ENCODE results near the gene GMPR. TPM values are rescaled to one million over a fixed set of nuclear protein-coding genes. Genes with fewer than 3 reads are reported as not detected.

GMPR gene
- total RNA-seq, 1 experiment from 2014 or later, result 2.0 TPM

DNA sequence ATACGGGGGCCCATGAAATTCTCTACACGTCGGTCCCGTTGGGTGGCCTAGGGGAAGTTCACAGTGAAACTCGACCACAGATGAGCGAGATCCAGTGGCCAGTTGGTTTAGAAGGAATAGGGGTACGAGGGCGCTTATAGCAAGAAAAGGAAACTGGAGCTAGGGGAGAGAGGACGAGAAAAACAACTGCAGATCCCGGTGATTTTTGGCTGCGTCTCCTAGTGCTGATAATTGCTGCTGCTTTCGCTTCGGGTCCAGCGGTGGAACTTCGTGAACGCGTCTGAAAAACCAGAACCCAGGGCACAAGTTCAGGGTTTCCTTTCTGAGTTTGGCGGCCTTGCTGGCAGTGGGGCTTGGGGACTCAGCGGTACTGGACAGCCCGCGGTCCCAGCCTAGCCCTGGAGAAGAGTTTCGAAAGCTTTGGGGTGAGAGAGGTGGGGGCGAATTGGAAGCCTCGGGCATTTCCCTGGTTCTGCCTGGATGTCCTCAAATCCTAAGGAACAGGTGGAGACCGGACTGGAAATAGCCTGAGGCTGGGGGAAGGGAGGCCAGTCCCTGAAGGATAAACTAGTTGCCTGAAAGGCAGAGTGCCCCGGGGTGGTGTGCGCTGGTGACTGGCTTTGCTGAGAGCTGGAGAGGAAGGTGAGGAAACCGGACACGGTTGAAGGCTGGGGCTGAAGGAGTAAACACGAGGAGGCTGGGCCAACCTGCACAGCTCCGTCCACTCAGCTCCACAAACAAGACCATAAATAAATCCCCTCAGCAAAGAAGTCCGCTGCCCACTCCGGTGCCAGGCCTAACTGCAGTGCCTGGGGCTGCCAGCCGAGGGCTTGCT lies 793 bp downstream of the GMPR start:
- BruUV-seq (replicated peaks), result no TSS peak
- intact Hi-C loops (cut with micrococcal nuclease; ENCODE audit: unreplicated experiment), result loop anchor here (2.0 to 10.0 kb wide), 3 partner anchors 38 to 856 kb away; no protein-coding TSS in a partner anchor
- TF ChIP-seq, protein P1, sequence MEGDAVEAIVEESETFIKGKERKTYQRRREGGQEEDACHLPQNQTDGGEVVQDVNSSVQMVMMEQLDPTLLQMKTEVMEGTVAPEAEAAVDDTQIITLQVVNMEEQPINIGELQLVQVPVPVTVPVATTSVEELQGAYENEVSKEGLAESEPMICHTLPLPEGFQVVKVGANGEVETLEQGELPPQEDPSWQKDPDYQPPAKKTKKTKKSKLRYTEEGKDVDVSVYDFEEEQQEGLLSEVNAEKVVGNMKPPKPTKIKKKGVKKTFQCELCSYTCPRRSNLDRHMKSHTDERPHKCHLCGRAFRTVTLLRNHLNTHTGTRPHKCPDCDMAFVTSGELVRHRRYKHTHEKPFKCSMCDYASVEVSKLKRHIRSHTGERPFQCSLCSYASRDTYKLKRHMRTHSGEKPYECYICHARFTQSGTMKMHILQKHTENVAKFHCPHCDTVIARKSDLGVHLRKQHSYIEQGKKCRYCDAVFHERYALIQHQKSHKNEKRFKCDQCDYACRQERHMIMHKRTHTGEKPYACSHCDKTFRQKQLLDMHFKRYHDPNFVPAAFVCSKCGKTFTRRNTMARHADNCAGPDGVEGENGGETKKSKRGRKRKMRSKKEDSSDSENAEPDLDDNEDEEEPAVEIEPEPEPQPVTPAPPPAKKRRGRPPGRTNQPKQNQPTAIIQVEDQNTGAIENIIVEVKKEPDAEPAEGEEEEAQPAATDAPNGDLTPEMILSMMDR (conservative IDR thresholded peaks at IDR 0.05), result no peak
- TF ChIP-seq EZH2 (IDR thresholded peaks at IDR 0.05; ENCODE audit: low read depth), result 0 out of 2 replicates have a peak, but pooled peaks have one; percentile 57

DNA sequence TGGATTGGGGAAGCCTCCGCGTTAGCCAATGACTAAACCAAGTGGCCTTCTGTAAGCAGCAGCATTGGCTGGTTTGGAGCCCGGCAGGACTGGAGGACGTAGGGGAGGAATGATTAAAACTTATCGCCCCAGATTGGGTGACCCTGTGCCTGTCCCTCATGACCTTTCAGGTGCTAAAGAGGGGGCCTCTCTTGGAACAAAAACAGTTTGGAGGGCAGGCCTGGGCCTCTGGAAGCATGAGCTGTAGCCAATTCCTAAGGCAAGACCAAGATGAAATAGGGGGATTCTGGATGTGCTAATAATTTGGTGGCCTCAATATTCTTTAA lies 1.4 kb downstream of the GMPR start:
- Histone ChIP-seq H3K4me1 (replicated peaks; ENCODE audit: insufficient read depth) (peaks cover 10% of the 10 kb centered on the region; the same call in 1 of the 2 replicates), H4K20me1 (ENCODE audit: insufficient read depth) (no peaks in the 10 kb centered on the region), H3K4me2 (peak overlapping the region; percentile 93), H3K79me2 (ENCODE audit: low read depth) (no peaks in the 10 kb centered on the region), H3K36me3 (ENCODE audit: low read depth) (no peaks in the 10 kb centered on the region), H3F3A (ENCODE audit: insufficient read depth, low read depth) (peaks cover 5% of the 10 kb centered on the region; the same call in 1 of the 2 replicates), H3K27ac (no peak overlapping the region), H2AFZ (no peak overlapping the region), H3K9me3 (ENCODE audit: insufficient read depth, low read depth) (no peaks in the 10 kb centered on the region), H3K27me3 (ENCODE audit: insufficient read depth, low read depth) (peaks cover 50% of the 10 kb centered on the region), H3K4me3 (peak overlapping the region; percentile 54; the same call in 1 of the 2 replicates), H3K9me2 (ENCODE audit: insufficient read depth) (no peaks in the 10 kb centered on the region)
- no peak for DNase-seq
- no peak for TF ChIP-seq EZH2 (IDR thresholded peaks at IDR 0.05; ENCODE audit: low read depth)
- TF ChIP-seq, protein P1 (conservative IDR thresholded peaks at IDR 0.05), result no peak
- intact Hi-C loops (cut with micrococcal nuclease; ENCODE audit: unreplicated experiment), result loop anchor here (2.0 to 10.0 kb wide), 3 partner anchors 37 to 855 kb away; no protein-coding TSS in a partner anchor
- no TSS peak for BruUV-seq (replicated peaks)
- POLR2A ChIA-PET (ENCODE audit: unreplicated experiment), result no interaction called here
- CTCF ChIA-PET, result interaction anchor here (0.7 to 1.0 kb wide), 2 partner anchors 33 to 80 kb away, joined by 3 to 5 read pairs; no protein-coding TSS in a partner anchor

More for the DNA sequence above, 793 bp downstream of the GMPR start:
- Histone ChIP-seq H3K4me2 (peak overlapping the region; percentile 93), H3F3A (ENCODE audit: insufficient read depth, low read depth) (peaks cover 5% of the 10 kb centered on the region; the same call in 1 of the 2 replicates), H3K9me3 (ENCODE audit: insufficient read depth, low read depth) (no peaks in the 10 kb centered on the region), H3K36me3 (ENCODE audit: low read depth) (no peaks in the 10 kb centered on the region), H4K20me1 (ENCODE audit: insufficient read depth) (no peaks in the 10 kb centered on the region), H3K27ac (no peak overlapping the region), H3K4me1 (replicated peaks; ENCODE audit: insufficient read depth) (peaks cover 10% of the 10 kb centered on the region; the same call in 1 of the 2 replicates), H3K79me2 (ENCODE audit: low read depth) (no peaks in the 10 kb centered on the region), H3K27me3 (ENCODE audit: insufficient read depth, low read depth) (peaks cover 56% of the 10 kb centered on the region), H3K4me3 (peak overlapping the region; percentile 54), H3K9me2 (ENCODE audit: insufficient read depth) (no peaks in the 10 kb centered on the region), H2AFZ (peak overlapping the region; percentile 86)
- peak in 1 of 2 experiments; percentile 59 for DNase-seq
- ChIA-PET POLR2A (ENCODE audit: unreplicated experiment) (interaction anchor here (0.7 kb wide), 1 partner anchor 102 kb away, joined by 3 read pairs; no protein-coding TSS in a partner anchor), CTCF (interaction anchor here (1.0 to 1.3 kb wide), 2 partner anchors 34 to 39 kb away, joined by 3 read pairs; no protein-coding TSS in a partner anchor)

DNA sequence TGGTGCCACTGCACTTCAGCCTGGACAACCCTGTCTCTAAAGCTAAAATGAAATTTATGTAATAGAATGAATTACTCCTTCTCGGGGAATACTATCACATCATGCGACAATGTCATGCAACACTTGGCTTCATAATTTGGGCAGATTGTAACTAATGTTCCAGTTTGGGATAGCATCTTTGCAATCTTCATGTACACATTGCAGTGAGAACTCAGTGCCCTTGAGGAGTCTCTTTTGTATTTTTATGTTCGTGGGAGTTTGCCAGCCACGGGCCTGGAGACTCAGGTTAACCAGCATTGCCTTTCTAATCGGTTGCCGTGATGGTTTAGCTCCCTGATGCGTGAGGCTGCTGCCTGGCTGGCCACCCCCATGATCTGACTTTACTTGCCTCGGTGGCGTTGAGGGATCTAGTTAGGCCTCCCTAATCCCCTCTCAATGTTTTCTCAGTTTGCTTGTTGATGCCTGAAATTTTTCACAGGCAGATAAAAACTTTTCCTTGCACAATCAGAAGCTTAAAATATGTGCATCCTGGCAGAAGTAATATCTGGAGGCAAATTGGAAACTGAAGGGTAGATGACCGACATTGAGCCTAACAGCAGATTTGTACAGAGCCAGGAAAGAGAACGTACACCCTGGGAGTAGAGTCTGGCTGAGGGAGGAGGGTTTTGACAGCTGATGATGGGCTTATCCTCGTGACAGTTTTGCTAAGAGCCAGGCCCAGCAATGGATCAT lies 2.4 kb downstream of the GMPR start:
- POLR2A ChIA-PET (ENCODE audit: unreplicated experiment), result no interaction called here
- H3K27me3 ChIP-seq (ENCODE audit: insufficient read depth, low read depth), result peaks cover 49% of the 10 kb centered on the region
- peaks cover 5% of the 10 kb centered on the region; the same call in 1 of the 2 replicates for H3F3A ChIP-seq (ENCODE audit: insufficient read depth, low read depth)
- no peaks in the 10 kb centered on the region for H3K36me3 ChIP-seq (ENCODE audit: low read depth)
- H3K4me2 ChIP-seq, result no peak overlapping the region
- intact Hi-C loops (cut with micrococcal nuclease; ENCODE audit: unreplicated experiment), result no loop called here
- H2AFZ ChIP-seq, result no peak overlapping the region
- BruUV-seq (replicated peaks), result no TSS peak
- no peak for DNase-seq
- H3K79me2 ChIP-seq (ENCODE audit: low read depth), result no peaks in the 10 kb centered on the region
- no peaks in the 10 kb centered on the region for H4K20me1 ChIP-seq (ENCODE audit: insufficient read depth)
- no peak for TF ChIP-seq EZH2 (IDR thresholded peaks at IDR 0.05; ENCODE audit: low read depth)
- TF ChIP-seq, protein P1 (conservative IDR thresholded peaks at IDR 0.05), result no peak
- no peak overlapping the region for H3K4me3 ChIP-seq
- CTCF ChIA-PET, result interaction anchor here (0.7 kb wide), 1 partner anchor 79 kb away, joined by 5 read pairs; no protein-coding TSS in a partner anchor
- no peak overlapping the region for H3K27ac ChIP-seq
- H3K9me2 ChIP-seq (ENCODE audit: insufficient read depth), result no peaks in the 10 kb centered on the region
- H3K4me1 ChIP-seq (replicated peaks; ENCODE audit: insufficient read depth), result peaks cover 10% of the 10 kb centered on the region; the same call in 1 of the 2 replicates
- no peaks in the 10 kb centered on the region for H3K9me3 ChIP-seq (ENCODE audit: insufficient read depth, low read depth)

Measured in PC-9 (cell line).